Putamen (tissue), 1 donor: ENCODE measurements around the gene ACYP1.
"Not testable (repeated sequence)": the region's sequence is repeated elsewhere in the genome, so short reads cannot be mapped to it uniquely, and the experiment has no call there.

Source experiments
- DNase-seq: peaks from one replicate; pipeline ENCODE4 v3.0.0-alpha.2; 2016; ENCODE audit warnings: low spot score

The ACYP1 gene

DNA sequence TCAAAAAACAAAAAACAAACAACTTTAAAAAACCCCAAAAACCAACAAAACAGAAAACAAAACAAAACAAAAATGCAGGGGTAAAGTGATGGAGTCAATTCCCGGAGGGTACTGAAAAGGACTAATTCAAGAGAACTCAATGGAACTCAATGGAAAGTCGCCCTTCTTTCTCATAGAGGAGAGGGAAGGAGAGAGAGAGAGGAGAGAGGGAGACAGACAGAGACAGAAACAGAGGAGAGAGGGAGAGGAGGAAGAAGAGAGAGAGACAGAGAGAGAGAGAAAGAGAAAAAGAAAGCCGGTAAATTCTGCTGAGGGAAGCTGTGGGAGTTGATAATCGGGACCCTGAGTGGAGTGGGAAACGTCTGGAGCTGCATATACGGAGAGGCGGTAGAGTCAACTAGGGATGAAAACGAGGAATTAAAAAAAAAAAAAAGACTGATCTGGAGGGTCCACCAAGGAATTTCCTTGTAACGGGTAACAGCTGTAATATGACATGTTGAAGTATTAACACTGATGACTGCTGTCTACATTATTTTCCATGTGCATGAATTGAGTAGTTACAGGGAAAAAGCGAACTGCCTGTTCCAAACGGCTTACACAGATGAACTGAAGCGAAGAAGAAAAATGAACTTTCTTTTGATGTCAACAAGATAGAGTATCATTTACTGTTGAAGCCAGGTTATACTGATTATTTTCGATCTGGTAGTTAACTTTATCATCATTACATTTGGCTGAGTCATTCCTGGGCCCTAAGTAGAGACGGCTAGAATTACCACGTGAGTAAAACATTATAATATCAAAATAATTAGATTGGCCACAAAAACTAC is 4.7 kb upstream of the ACYP1 start:
- DNase-seq: no peak

DNA sequence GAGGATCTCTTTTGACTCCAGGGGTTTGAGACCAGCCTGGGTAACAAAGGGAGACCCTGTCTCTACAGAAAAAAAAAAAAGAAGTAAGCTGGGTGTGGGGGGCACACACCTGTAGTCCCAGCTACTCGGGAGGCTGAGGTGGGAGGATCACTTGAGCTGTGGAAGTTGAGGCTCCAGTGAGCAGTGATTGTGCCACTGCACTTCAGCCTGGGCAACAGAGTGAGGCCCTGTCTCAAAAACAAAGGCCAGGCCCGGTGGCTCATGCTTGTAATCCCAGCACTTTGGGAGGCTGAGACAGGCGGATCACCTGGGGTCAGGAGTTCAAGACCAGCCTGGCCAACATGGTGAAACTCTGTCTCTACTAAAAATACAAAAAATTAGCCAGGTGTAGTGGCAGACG is 3.9 kb upstream of the ACYP1 start:
- not testable (repeated sequence) for DNase-seq

DNA sequence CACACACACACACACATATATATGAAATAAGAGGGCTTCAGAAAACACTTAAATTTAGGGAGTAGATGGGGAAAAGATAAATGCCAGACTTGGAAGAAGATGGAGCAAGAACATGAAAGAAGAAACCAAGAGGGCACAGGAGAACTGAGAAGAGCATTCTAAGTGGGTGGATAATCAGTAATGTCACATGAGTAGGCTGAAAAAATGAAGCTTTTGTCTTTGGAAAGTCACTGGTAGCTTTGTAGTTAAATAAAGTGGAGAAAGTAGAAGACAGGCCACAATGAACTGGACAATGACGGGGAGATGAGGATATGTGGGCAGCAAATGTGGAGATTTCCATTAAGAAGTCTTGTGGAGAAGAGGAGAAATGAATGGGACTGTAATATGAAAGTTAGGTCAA is 3.4 kb upstream of the ACYP1 start:
- DNase-seq: no peak

DNA sequence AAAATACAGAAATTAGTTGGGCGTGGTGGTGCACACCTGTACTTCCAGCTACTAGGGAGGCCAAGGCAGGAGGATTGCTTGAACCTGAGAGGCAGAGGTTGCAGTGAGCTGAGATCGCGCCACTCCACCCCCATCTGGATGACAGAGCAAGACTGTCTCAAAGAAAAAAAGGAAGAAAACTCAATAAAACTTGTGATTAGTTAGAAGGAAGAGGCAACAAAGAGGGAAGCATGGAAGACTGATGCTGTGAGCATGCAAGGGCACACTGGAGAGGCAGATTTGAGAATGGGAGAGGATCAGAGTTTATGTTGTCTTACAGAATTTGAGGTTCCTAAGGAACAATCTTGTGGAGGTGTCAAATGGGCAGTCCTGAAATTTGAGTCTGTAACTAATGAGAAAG is 2.9 kb upstream of the ACYP1 start:
- no peak for DNase-seq

DNA sequence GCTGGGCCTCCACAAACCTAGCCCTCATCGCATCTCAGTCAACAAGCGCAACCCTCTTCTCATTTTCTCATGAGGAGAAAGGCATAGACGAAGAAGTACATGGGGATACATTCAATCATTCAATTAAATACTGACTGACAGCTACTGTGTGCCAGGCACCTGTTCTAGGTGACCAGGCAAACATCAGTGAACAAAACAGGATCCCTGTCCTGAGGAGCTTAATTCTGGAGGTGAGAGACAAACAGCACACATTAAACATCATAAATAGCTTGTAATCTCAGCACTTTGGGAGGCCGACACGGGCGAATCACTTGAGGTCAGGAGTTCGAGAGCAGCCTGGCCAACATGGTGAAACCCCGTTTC is 362 bp upstream of the ACYP1 start:
- DNase-seq: no peak

DNA sequence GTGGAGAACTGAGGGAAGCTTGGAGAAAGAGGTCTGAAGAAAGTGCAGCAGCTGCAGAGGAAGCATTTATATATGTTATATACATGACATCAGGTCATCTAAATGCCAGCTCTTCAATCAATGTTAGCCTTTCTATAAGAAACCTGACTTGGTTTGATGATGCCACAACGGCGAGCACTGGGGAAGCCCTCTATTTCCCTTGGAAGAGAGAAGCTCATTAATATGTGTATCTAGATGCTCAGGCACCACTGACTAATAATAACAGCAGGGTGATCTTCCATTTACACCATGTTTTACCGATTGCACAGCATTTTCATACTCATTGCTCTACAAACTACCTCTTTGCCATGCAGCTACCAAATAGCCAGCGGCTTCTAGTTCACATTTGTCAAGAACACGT is 811 bp downstream of the ACYP1 start:
- DNase-seq: no peak

DNA sequence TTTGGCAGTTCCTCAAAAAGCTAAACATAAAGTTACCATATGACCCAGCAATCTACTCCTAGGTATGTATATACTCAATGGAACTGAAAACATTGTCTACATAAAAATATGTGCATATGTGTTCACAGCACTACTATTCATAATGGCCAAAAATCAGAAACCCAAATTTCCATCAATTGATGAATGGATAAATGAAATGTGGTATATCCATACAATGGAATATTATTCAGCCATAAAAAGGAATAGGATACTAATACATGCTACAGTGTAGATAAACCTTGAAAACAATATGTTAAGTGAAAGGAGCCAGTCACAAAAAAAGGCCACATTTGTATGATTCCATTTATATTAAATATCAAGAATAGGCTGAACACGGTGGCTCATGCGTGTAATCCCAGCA is 3.4 kb downstream of the ACYP1 start:
- DNase-seq: no peak

DNA sequence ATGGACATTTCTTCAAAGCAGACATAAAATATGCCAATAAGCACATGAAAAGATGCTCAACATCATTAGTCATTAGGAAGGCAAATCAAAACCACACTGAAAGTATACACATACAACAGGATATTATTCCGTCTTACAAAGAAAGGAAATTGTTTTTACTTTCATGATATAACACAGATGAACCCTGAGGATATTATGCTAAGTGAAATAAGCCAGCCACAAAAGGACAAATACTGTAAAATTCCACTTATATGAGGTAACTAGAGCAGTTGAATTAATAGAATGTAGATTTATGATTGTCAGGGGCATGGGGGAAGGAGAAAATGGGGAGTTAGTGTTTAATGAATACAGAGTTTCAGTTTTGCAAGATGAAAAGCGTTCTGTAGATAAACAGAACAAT is 4.2 kb downstream of the ACYP1 start:
- DNase-seq: no peak

DNA sequence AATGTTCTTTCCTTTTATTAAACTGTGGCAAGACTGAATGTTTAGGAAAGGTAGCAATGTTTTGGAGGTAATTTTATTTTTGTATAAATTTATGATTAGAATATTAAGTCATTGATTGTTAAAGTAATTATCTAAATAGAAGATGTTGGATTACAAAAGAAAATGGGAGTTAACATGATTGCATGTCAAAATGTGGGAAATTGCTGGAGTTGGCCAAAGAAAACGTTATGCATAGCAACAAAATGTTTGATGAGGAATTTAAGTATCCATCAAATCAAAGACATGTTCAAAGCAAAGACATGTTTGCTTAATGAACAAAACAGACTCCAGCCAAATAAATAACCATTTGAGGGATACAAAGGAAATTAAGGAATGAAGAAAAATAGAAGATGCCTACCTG is 9.4 kb downstream of the ACYP1 start:
- DNase-seq: no peak

DNA sequence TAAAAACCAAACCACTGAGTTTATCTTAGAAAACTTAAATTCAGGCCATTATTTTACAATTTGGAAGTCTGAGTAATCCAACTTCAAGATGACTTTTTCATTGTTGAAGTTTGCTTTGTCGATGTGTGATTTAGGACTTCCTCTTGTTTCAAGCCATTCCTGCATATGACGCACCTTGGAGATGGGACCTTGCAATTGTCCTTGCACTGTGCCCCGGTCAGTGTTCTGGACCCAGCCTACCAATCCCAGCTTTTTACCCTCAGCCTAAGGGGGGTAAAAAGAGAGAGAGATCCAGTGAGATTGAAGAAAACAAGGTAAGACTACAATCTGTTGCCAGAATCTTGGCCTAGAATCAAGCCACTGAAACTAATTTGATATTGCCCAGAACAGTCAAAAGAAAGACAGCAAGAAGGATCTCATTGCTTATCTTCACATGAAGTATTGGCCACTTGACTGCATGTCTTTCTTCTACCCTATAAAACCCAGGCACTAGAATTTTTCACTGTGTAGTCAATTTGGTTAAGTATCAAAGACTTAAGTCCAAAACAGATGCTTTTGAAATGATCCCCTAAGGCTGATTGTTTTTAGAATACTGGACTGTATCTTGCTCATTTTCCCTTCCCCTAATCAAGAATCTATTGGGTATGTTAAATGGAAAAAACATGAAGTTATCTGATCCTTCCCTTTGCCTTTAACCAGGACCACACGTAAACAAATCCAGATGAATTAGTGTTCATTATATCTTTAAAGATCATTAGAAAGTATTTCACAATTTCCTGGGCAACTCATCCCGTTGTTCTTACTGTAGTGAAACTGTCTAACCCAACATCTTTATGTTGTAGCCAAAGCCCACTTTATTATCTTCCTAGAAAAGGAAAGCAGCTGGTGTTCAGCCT is 10.2 kb downstream of the ACYP1 start:
- DNase-seq: no peak

DNA sequence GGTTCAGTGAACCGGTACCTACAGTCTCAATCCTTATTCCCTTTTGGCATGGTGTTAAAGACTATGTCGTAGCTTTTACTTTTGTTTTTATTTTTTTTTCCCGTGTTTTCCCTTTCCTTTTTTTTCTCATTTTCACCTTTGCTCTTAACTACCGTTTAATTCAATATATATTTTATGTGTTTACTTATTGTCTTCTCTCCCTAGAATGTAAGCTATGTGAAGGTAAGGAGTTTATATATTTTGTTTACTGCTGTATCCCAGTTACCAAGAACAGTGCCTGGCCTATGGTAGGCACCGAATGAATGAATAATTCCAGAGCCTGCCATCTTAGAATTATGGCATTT is 12.3 kb downstream of the ACYP1 start:
- no peak for DNase-seq

DNA sequence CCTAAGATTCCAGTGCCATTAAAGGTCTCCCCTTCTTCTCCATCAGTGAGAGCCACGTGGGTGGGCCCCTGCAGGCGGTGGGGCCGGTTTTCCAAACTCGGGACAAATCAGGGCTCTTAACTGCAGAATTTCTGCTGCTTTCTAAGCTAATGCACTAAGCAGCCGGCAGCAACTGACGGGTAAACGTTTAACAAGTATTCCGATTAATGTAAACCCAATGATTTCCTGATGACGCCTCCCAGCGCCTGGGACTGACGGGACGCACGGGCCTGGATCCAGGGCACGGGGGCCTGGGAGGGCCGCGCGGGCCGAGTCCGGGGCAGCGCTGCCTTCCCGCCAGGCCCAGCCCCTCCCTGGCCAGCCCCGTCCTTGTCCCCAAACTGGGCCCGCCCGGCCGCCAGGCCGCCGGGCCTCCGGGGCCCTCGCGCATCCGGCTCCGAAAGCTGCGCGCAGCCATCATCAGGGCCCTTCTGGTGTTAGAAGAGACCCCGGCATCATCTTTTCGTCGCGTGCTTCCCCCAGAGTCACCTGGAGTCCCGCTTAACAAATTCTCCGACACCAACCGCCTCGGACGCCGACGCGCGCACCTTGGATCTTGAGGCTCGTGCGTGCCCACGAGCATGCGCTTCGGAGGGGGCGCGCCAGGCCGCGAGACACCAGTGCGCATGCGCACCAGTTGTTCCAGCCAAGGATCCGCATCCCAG is 12.8 kb downstream of the ACYP1 start, which contains the start of gene MLH3:
TSS of gene MLH3 (minus strand) at position 616 of the 704 bp plus-strand sequence. CDS start 1,812 bp downstream, outside the sequence.
- DNase-seq: peak; percentile 88

DNA sequence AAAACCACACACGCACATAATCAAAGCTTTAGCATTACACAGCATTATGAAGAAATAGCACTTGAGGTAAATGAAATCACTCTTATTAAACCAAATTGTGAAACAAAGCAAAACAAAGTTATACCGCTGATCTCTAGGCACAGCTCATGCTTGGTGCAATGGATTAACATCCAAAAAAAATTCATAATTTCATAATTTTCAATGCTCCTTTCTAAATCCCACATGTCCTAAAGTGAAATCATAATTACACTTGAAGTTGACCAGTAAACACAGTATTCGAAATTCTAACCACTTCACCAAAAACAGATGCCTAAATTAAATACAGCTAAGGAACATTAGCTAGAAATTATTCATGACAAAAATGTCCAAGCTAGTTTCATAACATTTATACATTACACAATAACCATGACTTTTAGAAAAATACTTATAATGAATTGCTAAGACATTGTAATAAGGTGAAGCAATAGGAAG is 14.1 kb downstream of the ACYP1 start:
- no peak for DNase-seq

DNA sequence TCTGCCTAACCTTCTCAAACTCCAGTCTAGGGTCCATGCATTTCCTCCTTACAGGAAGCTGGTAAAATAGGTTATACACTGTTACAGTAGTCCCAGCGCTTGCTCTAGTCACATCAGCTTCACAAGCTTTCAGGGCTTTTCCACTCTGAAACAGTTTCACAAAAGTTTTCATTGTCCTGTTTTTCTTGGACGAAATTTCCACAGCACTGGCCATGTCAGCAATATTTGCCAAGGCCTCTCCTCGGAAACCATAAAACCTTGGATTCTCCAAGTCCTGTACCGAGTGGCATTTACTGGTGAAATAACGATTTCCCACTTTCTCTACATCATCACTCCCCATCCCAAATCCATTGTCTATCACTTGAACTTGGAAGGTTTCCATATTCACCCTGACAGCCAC is 14.7 kb downstream of the ACYP1 start:
- DNase-seq: peak; percentile 76

DNA sequence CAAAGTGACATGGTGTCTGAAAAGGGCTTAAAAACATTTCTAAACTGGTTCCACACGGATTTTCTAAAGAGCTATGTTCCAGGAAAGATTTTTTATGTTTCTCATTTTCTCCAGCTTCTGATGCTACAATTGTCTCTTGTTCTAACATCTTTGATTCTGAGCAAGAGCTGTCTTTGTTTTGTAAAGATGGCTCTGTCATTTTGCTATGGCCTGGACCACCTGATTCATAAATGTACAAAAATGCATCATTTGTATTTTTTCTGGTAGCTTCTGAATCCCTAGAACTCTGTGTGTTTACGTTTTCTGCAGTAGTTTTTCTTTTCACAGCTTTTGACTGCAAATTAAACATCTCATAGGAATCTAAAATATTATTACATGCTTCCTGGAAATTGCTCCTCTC is 15.7 kb downstream of the ACYP1 start:
- peak; percentile 28 for DNase-seq

DNA sequence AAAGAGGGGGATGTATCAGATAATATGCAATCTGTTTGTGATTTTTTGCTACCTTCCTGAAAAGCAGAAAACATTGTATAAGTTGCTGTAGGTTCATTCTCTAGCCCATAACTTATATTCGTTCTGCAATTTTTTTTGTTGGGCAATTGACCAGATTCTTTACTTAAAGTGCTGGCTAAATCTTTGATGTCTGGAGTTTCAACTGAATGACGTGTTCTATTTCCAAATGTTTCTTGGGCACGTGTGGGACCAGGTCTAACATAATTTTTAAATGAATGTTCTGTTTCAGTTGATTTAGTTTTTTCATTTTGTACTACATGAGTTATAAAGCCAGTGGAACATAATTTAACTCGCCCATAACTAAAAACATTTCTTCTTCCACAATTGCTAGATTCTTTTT is 16.3 kb downstream of the ACYP1 start:
- DNase-seq: no peak

DNA sequence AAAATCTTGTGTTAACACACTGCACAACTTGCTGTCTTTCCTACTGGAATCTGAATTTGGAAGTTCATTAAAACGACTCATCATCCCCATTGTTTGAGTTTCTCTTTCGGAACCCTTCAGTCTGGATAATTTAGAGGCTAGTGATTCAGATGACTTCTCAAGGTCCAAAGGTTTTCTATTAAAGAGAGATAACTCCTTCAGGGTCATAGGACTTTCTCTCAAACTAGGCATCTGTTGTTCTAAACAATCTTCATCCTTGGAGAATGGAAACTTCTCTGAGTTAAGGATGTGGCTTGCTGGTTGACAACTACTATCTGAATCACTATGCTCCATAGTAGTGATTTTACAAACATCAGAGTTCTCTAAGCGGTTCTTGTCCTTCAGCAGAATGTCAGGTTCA is 16.9 kb downstream of the ACYP1 start:
- DNase-seq: no peak

DNA sequence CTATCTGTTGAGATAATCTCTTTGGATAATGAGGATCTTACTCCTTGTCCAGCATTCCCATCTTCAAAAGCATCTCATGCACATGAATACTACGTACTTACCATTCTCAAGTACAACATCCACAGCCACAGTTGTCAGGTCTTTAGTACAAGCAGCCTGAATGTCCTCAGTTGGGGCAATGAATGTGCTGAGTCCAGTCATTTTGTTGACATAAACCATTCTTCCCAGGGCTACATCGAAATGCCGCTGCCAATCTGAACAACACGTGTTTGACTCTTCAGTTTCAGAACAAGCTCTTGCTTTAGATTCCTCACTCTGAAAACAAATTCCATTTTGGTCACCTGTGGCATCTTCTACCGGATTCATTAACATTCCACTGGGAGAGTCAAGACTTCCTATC is 17.5 kb downstream of the ACYP1 start:
- no peak for DNase-seq

DNA sequence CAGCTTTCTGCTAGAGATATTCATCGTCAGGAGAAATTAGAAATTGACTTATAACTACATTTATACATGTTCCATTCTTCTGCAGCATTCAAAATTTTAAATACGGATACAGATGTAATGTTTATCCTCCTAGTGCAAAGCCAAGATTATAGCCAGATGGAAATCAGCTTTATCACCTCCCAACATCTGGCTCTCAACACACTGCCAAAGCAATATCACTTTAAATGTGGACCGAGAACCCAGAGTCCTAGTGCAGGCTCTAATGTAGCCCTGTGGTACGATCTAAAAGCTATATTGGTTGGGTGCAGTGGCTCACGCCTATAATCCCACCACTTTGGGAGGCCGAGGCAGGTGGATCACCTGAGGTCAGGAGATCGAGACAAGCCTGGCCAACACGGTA is 19.1 kb downstream of the ACYP1 start:
- no peak for DNase-seq

DNA sequence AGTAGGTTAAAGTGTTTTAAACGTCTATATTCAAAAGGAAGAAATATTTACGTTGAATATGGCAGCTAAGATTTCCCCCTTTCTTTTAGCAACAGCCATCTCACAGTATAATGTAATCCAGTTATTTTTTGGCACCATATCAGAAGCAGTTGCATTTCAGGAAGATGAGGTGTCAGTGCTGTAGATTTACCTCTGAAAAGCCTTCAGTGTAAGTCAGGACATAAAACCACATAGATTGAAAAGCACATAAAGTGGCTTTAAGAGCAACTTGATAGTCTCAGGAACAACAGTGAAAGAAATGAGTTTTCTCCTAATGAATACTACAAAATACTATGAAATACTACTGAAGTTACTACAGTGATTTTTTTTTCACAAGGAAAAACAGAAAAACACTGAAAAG is 19.5 kb downstream of the ACYP1 start:
- no peak for DNase-seq

DNA sequence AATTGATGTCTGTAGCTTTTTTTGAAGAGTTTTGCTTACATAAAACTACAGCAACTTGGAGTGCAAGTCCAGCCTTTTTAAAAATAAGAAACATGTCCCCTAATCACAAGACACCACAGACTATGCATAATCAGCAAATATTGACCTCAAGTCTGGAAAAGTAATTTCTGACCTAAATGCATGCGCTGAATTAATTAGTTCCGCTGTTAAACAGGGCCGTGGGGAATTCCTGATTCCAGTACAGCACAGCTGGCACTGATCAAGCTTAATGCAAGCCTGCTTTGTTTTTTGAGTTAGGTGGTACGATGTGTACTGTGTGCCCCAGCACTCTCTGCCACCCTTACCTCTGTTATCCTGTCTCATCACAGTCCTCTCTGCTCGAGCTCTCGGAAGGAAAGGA is 21.8 kb downstream of the ACYP1 start:
- no peak for DNase-seq

DNA sequence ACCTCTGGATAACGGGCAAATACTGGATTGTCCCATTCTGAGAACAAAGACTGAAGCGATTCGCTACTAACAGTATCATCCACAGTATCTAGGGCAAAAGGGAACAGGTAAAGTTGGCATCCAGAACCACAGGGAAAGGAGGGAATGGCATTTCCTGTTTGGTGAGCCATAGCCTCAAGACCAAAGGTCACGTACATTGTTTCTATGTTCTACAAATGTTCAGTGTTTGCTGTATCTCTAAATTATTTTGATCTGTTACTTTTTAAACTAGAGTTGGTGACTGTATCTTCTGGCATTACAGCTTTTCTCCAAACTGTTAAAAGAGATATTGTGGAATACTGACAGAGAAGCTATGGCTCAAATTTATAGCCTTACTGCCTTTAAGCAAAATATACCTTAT is 22.2 kb downstream of the ACYP1 start:
- no peak for DNase-seq

DNA sequence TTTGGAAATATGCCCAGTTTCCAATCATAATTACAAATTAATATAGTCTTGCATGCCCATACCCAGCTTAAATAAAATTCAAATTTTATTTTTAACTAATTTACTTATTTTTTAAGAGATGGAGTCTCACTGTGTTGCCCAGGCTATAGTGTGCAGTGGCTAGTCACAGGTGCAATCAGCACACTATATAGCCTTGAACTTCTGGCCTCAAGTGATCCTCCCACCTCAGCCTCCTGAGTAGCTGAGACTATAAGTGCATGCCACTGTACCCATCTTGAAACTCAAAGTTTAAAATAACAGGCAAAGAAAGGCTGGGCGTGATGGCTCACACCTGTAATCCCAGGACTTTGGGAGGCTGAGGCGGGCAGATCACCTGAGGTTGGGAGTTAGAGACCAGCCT is 22.9 kb downstream of the ACYP1 start:
- DNase-seq: no peak
